MG63 (cell line): Measurements from ENCODE around the gene SRPRA. TPM values are rescaled to one million over a fixed set of nuclear protein-coding genes. Genes with fewer than 3 reads are reported as not detected.

Experiments used
- DNase-seq: peaks from one replicate; pipeline ENCODE4 v3.0.0-alpha.2; 2020
- H3K27me3 ChIP-seq: fragments of 250-450 bp; sonication (Bioruptor Pico); 2 replicates; pipeline ENCODE4 v1.5.1; 2020; ENCODE audit warnings: mild to moderate bottlenecking, moderate library complexity
- H3K36me3 ChIP-seq: fragments of 250-450 bp; sonication (Bioruptor Pico); 2 replicates; pipeline ENCODE4 v1.5.1; 2020; ENCODE audit warnings: mild to moderate bottlenecking, moderate library complexity
- H3K4me3 ChIP-seq: fragments of 250-450 bp; sonication (Bioruptor Pico); 2 replicates; pipeline ENCODE4 v1.5.1; 2020; ENCODE audit warnings: mild to moderate bottlenecking, moderate library complexity
- H3K9me3 ChIP-seq: fragments of 250-450 bp; sonication (Bioruptor Pico); 2 replicates; pipeline ENCODE4 v1.5.1; 2020; ENCODE audit warnings: mild to moderate bottlenecking, moderate library complexity
- total RNA-seq: library from RNA; depleted of rRNA; stranded (reverse); fragments of >200 nt; shearing (Covaris generic); gene quantifications from 2 replicates; pipeline ENCODE4 v1.2.3, GENCODE V29; 2014; ENCODE audit warnings: low replicate concordance; rRNA removed

The SRPRA gene
- total RNA-seq, 1 experiment from 2014 or later = 102 TPM

GRCh38 chr11:126216526-126217305 lies 52.0 kb downstream of the SRPRA start:
- DNase-seq = no peak
- Histone ChIP-seq H3K27me3 (no peaks in the 10 kb centered on the region), H3K9me3 (no peaks in the 10 kb centered on the region), H3K4me3 (no peak overlapping the region), H3K36me3 (no peaks in the 10 kb centered on the region)

GRCh38 chr11:126214841-126215240 lies 53.9 kb downstream of the SRPRA start:
- no peaks in the 10 kb centered on the region for H3K9me3 ChIP-seq
- DNase-seq = no peak
- H3K36me3 ChIP-seq = peaks cover 4% of the 10 kb centered on the region
- H3K4me3 ChIP-seq = no peak overlapping the region
- no peaks in the 10 kb centered on the region for H3K27me3 ChIP-seq

GRCh38 chr11:126214441-126214840 lies 54.3 kb downstream of the SRPRA start:
- H3K27me3 ChIP-seq = no peaks in the 10 kb centered on the region
- DNase-seq = no peak
- H3K4me3 ChIP-seq = no peak overlapping the region
- no peaks in the 10 kb centered on the region for H3K9me3 ChIP-seq
- H3K36me3 ChIP-seq = peaks cover 8% of the 10 kb centered on the region

Other genes with a start within 250 kb of the SRPRA start
- gene CDON, start 206.0 kb downstream of the SRPRA start, total RNA-seq = 25.4 and 36.3 TPM in 2 replicates
- 18.8 and 29.0 TPM in 2 replicates for gene RPUSD4, start 57.2 kb downstream of the SRPRA start, total RNA-seq
- 16.9 and 19.8 TPM in 2 replicates for gene FAM118B, start 57.1 kb downstream of the SRPRA start, total RNA-seq
- 26.8 and 33.2 TPM in 2 replicates for gene FOXRED1, start 259 bp upstream of the SRPRA start, total RNA-seq
- 2.6 and 3.6 TPM in 2 replicates for gene TIRAP, start 14.2 kb upstream of the SRPRA start, total RNA-seq
- gene DCPS, start 35.2 kb upstream of the SRPRA start, total RNA-seq = 27.9 and 31.4 TPM in 2 replicates
- gene ST3GAL4, start 86.8 kb upstream of the SRPRA start, total RNA-seq = 44.1 and 57.9 TPM in 2 replicates